WERI-Rb-1 (cell line): ENCODE data around the gene GP1BA.
A peak's percentile ranks its signal among the peaks of the same experiment; 100 is the strongest.

ENCODE experiments used
- DNase-seq: peaks from one replicate; pipeline ENCODE4 v3.0.0-alpha.2; 2020
- H3K27ac ChIP-seq: fragments of 250-450 bp; sonication (Bioruptor Pico); 2 replicates; pipeline ENCODE4 v1.5.1; 2020; ENCODE audit warnings: mild to moderate bottlenecking, moderate library complexity
- H3K27me3 ChIP-seq: fragments of 250-450 bp; sonication (Bioruptor Pico); 2 replicates; pipeline ENCODE4 v1.5.1; 2021; ENCODE audit warnings: mild to moderate bottlenecking, low read depth, moderate library complexity; ENCODE audit not compliant: insufficient read depth, severe bottlenecking
- H3K36me3 ChIP-seq: fragments of 250-450 bp; sonication (Bioruptor Pico); 2 replicates; pipeline ENCODE4 v1.5.1; 2020; ENCODE audit warnings: mild to moderate bottlenecking, moderate library complexity
- H3K4me3 ChIP-seq: 2 replicates; pipeline ENCODE4 v1.5.1; 2011; ENCODE audit warnings: low read depth, mild to moderate bottlenecking, control low read depth, low read length
- H3K9me3 ChIP-seq: fragments of 250-450 bp; sonication (Bioruptor Pico); 2 replicates; pipeline ENCODE4 v1.5.1; 2021; ENCODE audit warnings: mild to moderate bottlenecking, moderate library complexity; ENCODE audit not compliant: severe bottlenecking
- CTCF ChIP-seq: IDR thresholded peaks from 2 replicates; pipeline ENCODE4 v1.5.1; 2011; ENCODE audit warnings: low read depth, mild to moderate bottlenecking, control low read depth, inconsistent platforms, low read length

Gene GP1BA

GRCh38 chr17:4896332-4897197 is 35.5 kb upstream of the GP1BA start:
- DNase-seq = no peak
- peak overlapping the region; percentile 63 for H3K27ac ChIP-seq
- no peaks in the 10 kb centered on the region for H3K27me3 ChIP-seq
- peaks cover 94% of the 10 kb centered on the region for H3K36me3 ChIP-seq
- TF ChIP-seq CTCF = peak; percentile 27; the same call in 1 of the 2 replicates
- H3K9me3 ChIP-seq = no peaks in the 10 kb centered on the region
- H3K4me3 ChIP-seq = no peak overlapping the region

- no peak for DNase-seq
- H3K4me3 ChIP-seq = no peak overlapping the region
- H3K27me3 ChIP-seq = no peaks in the 10 kb centered on the region
- H3K27ac ChIP-seq = peak overlapping the region; percentile 63
- TF ChIP-seq CTCF = no peak
- H3K9me3 ChIP-seq = no peaks in the 10 kb centered on the region
- H3K36me3 ChIP-seq = peaks cover 94% of the 10 kb centered on the region
Observed at GRCh38 chr17:4897198-4897687, 34.8 kb upstream of the GP1BA start.

- TF ChIP-seq CTCF = no peak
- no peaks in the 10 kb centered on the region for H3K27me3 ChIP-seq
- peaks cover 89% of the 10 kb centered on the region for H3K36me3 ChIP-seq
- H3K9me3 ChIP-seq = no peaks in the 10 kb centered on the region
- DNase-seq = no peak
- H3K27ac ChIP-seq = peak overlapping the region; percentile 21
- no peak overlapping the region for H3K4me3 ChIP-seq
Observed at GRCh38 chr17:4897785-4898184, 34.3 kb upstream of the GP1BA start.

- no peak overlapping the region for H3K4me3 ChIP-seq
- DNase-seq = no peak
- no peaks in the 10 kb centered on the region for H3K9me3 ChIP-seq
- no peak for TF ChIP-seq CTCF
- H3K27me3 ChIP-seq = no peaks in the 10 kb centered on the region
- H3K36me3 ChIP-seq = peaks cover 83% of the 10 kb centered on the region
- H3K27ac ChIP-seq = peak overlapping the region; percentile 21; the same call in 1 of the 2 replicates
Observed at GRCh38 chr17:4898351-4898750, 33.7 kb upstream of the GP1BA start.

GRCh38 chr17:4898927-4899326 is 33.1 kb upstream of the GP1BA start:
- Histone ChIP-seq H3K9me3 (no peaks in the 10 kb centered on the region), H3K27ac (no peak overlapping the region), H3K27me3 (no peaks in the 10 kb centered on the region), H3K36me3 (peaks cover 77% of the 10 kb centered on the region), H3K4me3 (no peak overlapping the region)
- no peak for DNase-seq
- no peak for TF ChIP-seq CTCF
